ENCODE results near the gene LRP8.

- TF ChIP-seq POLR2A (IDR thresholded peaks at IDR 0.05; ENCODE audit: low read depth, low read length) (no peak), POLR2AphosphoS5 (IDR thresholded peaks at IDR 0.05; ENCODE audit: low read depth, low read length) (no peak), TAF1 (IDR thresholded peaks at IDR 0.05; ENCODE audit: low read depth, low read length) (no peak)
Observed at GRCh38 chr1:53285546-53285945, 42.3 kb downstream of the LRP8 start.

Measured in GM12891 (cell line).